Adrenal gland (tissue), 12 donors: Measurements from ENCODE around the gene ZC3H12D. TPM values are rescaled to one million over a fixed set of nuclear protein-coding genes. Genes with fewer than 3 reads are reported as not detected.
A peak's percentile ranks its signal among the peaks of the same experiment; 100 is the strongest.
"Not testable (repeated sequence)": the region's sequence is repeated elsewhere in the genome, so short reads cannot be mapped to it uniquely, and the experiment has no call there.

Experiments
- DNase-seq, 7 donors: peaks; one replicate each; pipeline ENCODE4 v3.0.0-alpha.2; 2019 to 2020
- H3K27ac ChIP-seq, 5 donors: fragments of 200-600 bp; sonication (generic) in 4 of 5; 1 replicate in 3 of 5; 2 replicates in 2 of 5; pipeline versions ENCODE4 v1.5.1 to v1.8.0; 2016 to 2020; ENCODE audit warnings: mild to moderate bottlenecking in 1 of 5
- H3K27me3 ChIP-seq: fragments of 200-600 bp; 2 replicates; pipeline ENCODE4 v1.8.0; 2021
- H3K36me3 ChIP-seq, 2 donors: fragments of 200-600 bp; replicated peaks in 1 of 2; 1 replicate in 1 of 2; 2 replicates in 1 of 2; pipeline versions ENCODE4 v1.5.1 to v1.8.0; 2018 to 2022
- H3K4me1 ChIP-seq, 2 donors: fragments of 200-600 bp; replicated peaks in 1 of 2; 1 replicate in 1 of 2; 2 replicates in 1 of 2; pipeline versions ENCODE4 v1.5.1 to v1.8.0; 2018 to 2021
- H3K4me3 ChIP-seq, 4 donors: fragments of 200-600 bp; sonication (generic) in 3 of 4; one replicate each; pipeline ENCODE4 v1.5.1; 2016 to 2018
- H3K9me3 ChIP-seq, 3 donors: fragments of 200-600 bp; sonication (generic) in 1 of 3; replicated peaks in 1 of 3; 1 replicate in 2 of 3; 2 replicates in 1 of 3; pipeline versions ENCODE4 v1.5.1 to v1.8.0; 2016 to 2021
- POLR2A ChIP-seq, 2 donors: fragments of 450-650 bp; IDR thresholded peaks; one replicate each; pipeline ENCODE4 v1.6.1; 2017; ENCODE audit warnings: antibody characterized with exemption in 2 of 2, mild to moderate bottlenecking in 2 of 2, moderate library complexity in 1 of 2
- WGBS, 4 donors: extraction: QIAGEN DNeasy Blood & Tissue Kit in 2 of 4; methylation state at CpG; one replicate each; pipeline versions ENCODE4 v1.1.5 to v1.1.7; 2013 to 2017; 5-methylcytosine and 5-hydroxymethylcytosine counted together
- intact Hi-C, 2 donors: fragments of 100-400 bp; cut with DNase I; formaldehyde crosslinking; loops; one replicate each; pipeline versions ENCODE4 v1.14.1 to v1.15.0; 2022 to 2023
- polyA plus RNA-seq, 3 donors: library from polyadenylated mRNA; stranded (reverse); fragments of 200-250 nt in 2 of 3; fragments of 350-450 nt in 1 of 3; fragmentation: Illumina TruSeq in 1 of 3; extraction: RNeasy Lipid Tissue Mini Kit (QIAGEN cat#74804) in 1 of 3; gene quantifications; one replicate each; pipeline ENCODE4 v1.2.3, GENCODE V29; 2013 to 2014
- total RNA-seq, 9 donors: library from RNA; depleted of rRNA in 4 of 9; stranded (reverse); fragments of >200 nt in 4 of 9; fragments of 120-200 nt in 1 of 9; fragmentation: NEBNext Ultra II Directional in 1 of 9; extraction: Animal tissue kit (Norgen Biotek cat#: 25700) in 1 of 9; gene quantifications; one replicate each; pipeline versions ENCODE4 v1.1.0 to v1.2.4, GENCODE V29; 2013 to 2023
- TF ChIP-seq, protein P1 (sequence below), 6 experiments: fragments of 450-650 bp in 4 of 6; fragments of 200-600 bp in 2 of 6; sonication (generic) in 1 of 6; IDR thresholded peaks; 1 replicate in 5 of 6; 2 replicates in 1 of 6; pipeline versions ENCODE4 v1.5.1 to v1.8.0; 2016 to 2021; ENCODE audit warnings: antibody characterized with exemption in 6 of 6, mild to moderate bottlenecking in 2 of 6, moderate library complexity in 1 of 6
- donor health status: healthy with polysubstance abuse.
- donor health status: Bipolar disorder and iron deficiency.
- donor health status: DM: yes; HTN: yes; CAD: no.
- donor health status: DM: no; HTN: no; CAD: no.
- donor health status: DM: no; HTN: no; CAD: no.
- donor health status: DM: yes; HTN: yes; CAD: no.

ZC3H12D gene
- total and polyA plus RNA-seq, 12 donors = 0.44 to 12.0 (median 1.8) TPM

- WGBS, 4 donors = 93 to 100% (median 95%) methylated on average over 3 to 5 of the region's 5 CpGs
- no peak for DNase-seq
- Histone ChIP-seq H3K36me3 (no peaks in the 10 kb centered on the region), H3K27ac (no peak overlapping the region), H3K27me3 (no peaks in the 10 kb centered on the region), H3K4me3 (no peak overlapping the region), H3K9me3 (no peaks in the 10 kb centered on the region), H3K4me1 (peaks cover 3 to 16% of the 10 kb centered on the region in 2 donors)
- TF ChIP-seq, protein P1, sequence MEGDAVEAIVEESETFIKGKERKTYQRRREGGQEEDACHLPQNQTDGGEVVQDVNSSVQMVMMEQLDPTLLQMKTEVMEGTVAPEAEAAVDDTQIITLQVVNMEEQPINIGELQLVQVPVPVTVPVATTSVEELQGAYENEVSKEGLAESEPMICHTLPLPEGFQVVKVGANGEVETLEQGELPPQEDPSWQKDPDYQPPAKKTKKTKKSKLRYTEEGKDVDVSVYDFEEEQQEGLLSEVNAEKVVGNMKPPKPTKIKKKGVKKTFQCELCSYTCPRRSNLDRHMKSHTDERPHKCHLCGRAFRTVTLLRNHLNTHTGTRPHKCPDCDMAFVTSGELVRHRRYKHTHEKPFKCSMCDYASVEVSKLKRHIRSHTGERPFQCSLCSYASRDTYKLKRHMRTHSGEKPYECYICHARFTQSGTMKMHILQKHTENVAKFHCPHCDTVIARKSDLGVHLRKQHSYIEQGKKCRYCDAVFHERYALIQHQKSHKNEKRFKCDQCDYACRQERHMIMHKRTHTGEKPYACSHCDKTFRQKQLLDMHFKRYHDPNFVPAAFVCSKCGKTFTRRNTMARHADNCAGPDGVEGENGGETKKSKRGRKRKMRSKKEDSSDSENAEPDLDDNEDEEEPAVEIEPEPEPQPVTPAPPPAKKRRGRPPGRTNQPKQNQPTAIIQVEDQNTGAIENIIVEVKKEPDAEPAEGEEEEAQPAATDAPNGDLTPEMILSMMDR (IDR thresholded peaks at IDR 0.05) = no peak
- TF ChIP-seq POLR2A (IDR thresholded peaks at IDR 0.05) = no peak
- intact Hi-C loops = no loop called here
Observed at GRCh38 chr6:149448821-149449453, 35.9 kb downstream of the ZC3H12D start.

- intact Hi-C loops = no loop called here
- no peak for DNase-seq
- Histone ChIP-seq H3K27ac (no peak overlapping the region), H3K9me3 (no peaks in the 10 kb centered on the region), H3K4me3 (no peak overlapping the region), H3K4me1 (peaks cover 0 to 10% of the 10 kb centered on the region in 2 donors), H3K36me3 (no peaks in the 10 kb centered on the region), H3K27me3 (no peaks in the 10 kb centered on the region)
- 88 to 95% (median 92%) methylated on average over 5 of the region's 5 CpGs for WGBS, 4 donors
- TF ChIP-seq POLR2A (IDR thresholded peaks at IDR 0.05) = no peak
- TF ChIP-seq, protein P1 (IDR thresholded peaks at IDR 0.05) = no peak
Observed at GRCh38 chr6:149446791-149447376, 37.9 kb downstream of the ZC3H12D start.

- Histone ChIP-seq H3K4me1 (peaks cover 0 to 15% of the 10 kb centered on the region in 2 donors), H3K9me3 (no peaks in the 10 kb centered on the region), H3K4me3 (no peak overlapping the region), H3K36me3 (no peaks in the 10 kb centered on the region), H3K27me3 (no peaks in the 10 kb centered on the region), H3K27ac (no peak overlapping the region)
- intact Hi-C loops = no loop called here
- no peak for TF ChIP-seq POLR2A (IDR thresholded peaks at IDR 0.05)
- TF ChIP-seq, protein P1 (IDR thresholded peaks at IDR 0.05) = no peak
- no peak for DNase-seq
- 92 to 97% (median 96%) methylated on average over 7 of the region's 7 CpGs for WGBS, 4 donors
Observed at GRCh38 chr6:149445573-149445972, 39.2 kb downstream of the ZC3H12D start.

DNA sequence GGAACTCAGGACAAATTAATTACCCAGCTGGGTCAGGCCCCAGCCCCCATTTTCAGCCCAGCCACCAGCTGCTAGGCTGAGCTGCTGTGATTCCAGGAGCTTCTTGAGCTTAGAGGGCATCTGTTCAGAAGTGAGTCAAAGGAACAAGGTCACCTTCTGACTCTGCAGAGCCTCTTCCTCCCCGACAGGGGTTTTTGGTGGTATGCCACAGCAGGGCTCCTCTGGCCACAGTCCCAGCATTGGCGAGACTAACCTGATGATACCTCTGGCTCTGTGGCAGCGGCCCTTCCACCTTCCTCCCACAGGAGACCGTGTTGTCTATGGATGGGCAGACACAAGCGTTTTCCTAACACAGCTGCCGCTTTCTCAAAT, 39.7 kb downstream of the ZC3H12D start:
- Histone ChIP-seq H3K27me3 (no peaks in the 10 kb centered on the region), H3K4me3 (no peak overlapping the region), H3K27ac (no peak overlapping the region), H3K9me3 (no peaks in the 10 kb centered on the region), H3K36me3 (no peaks in the 10 kb centered on the region), H3K4me1 (peaks cover 0 to 14% of the 10 kb centered on the region in 2 donors)
- intact Hi-C loops = no loop called here
- peak in 3 of 7 donors; percentile 21 to 48 (median 36) for DNase-seq
- TF ChIP-seq POLR2A (IDR thresholded peaks at IDR 0.05) = no peak
- TF ChIP-seq, protein P1 (IDR thresholded peaks at IDR 0.05) = peak in 1 of 6 experiments; percentile 8
- WGBS, 4 donors = 20 to 75% (median 56%) methylated on average over 1 to 6 of the region's 6 CpGs

DNA sequence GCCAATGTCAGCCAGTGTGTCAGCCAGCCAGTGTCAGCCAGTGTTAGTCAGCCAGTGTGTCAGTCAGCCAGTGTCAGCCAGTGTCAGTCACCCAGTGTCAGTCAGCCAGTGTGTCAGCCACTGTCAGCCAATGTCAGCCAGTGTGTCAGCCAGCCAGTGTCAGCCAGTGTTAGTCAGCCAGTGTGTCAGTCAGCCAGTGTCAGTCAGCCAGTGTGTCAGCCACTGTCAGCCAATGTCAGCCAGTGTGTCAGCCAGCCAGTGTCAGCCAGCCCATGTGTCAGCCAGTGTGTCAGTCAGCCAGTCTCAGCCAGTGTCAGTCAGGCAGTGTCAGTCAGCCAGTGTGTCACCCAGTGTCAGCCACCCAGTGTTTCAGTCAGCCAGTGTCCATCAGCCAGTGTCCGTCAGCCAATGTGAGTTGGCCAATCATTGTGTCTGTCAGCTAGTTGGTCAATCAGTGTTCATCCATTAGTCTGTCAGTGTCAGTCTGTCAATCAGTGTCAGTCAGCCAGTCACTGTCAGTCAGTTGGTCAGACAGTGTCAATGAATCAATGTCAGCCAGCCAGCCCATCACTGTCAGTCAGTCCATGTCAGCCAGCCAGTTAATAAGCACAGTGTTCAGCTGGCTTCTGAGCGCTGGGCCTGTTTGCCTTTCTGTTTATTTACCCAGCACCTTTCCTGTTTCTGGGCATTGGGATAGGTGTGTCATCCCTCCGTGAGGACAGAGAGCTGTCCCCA, 40.3 kb downstream of the ZC3H12D start:
- H3K4me1 ChIP-seq = peaks cover 0 to 14% of the 10 kb centered on the region in 2 donors
- peak in 1 of 7 donors; percentile 9 for DNase-seq
- H3K27ac ChIP-seq, H3K36me3 ChIP-seq, H3K27me3 ChIP-seq, H3K9me3 ChIP-seq, intact Hi-C loops, H3K4me3 ChIP-seq: not testable (repeated sequence)
- 62 to 84% (median 65%) methylated on average over 2 to 3 of the region's 3 CpGs for WGBS, 4 donors
